Measurements from ENCODE around the gene ACTR10.

The ACTR10 gene

DNA sequence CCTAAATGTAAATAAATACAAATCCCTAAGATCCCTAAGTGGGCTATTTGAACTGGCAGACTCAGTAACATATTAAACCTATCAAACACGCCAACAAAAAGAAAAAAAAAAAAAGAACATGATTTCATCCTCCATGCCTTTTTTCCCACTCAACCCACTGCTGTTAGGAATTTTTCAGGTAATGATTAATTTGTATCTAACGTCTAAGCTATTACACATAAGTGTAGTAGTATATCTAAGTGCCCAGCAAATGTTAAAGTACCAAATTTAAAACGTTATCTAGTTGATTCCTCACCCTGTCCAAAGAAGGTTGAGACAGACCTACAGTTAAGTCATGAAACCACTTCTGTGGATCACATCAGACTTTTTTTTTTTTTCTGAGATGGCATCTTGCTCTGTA is 82.0 kb downstream of the ACTR10 start:
- Histone ChIP-seq H3K9me3 (ENCODE audit: insufficient read depth, low read length) (no peaks in the 10 kb centered on the region), H3K4me3 (ENCODE audit: insufficient read depth, low read length, poor library complexity, severe bottlenecking) (no peak overlapping the region), H3K79me2 (ENCODE audit: insufficient read depth, low read length) (peaks cover 96% of the 10 kb centered on the region), H3K36me3 (ENCODE audit: low read length) (peaks cover 49% of the 10 kb centered on the region), H3K4me2 (ENCODE audit: low read depth, low read length, poor library complexity, severe bottlenecking) (no peak overlapping the region), H3K9ac (ENCODE audit: low read length) (no peak overlapping the region), H3F3A (ENCODE audit: insufficient read depth) (peaks cover 13% of the 10 kb centered on the region), H2AFZ (ENCODE audit: low read depth, low read length, severe bottlenecking) (no peak overlapping the region), H3K9me2 (replicated peaks; ENCODE audit: insufficient read depth, low read length) (no peaks in the 10 kb centered on the region), H3K27ac (ENCODE audit: low read depth, low read length) (no peak overlapping the region), H4K20me1 (ENCODE audit: low read depth, low read length) (no peaks in the 10 kb centered on the region), H3K27me3 (ENCODE audit: low read length) (no peaks in the 10 kb centered on the region)
- no peak for TF ChIP-seq EZH2phosphoT487 (conservative IDR thresholded peaks at IDR 0.05; ENCODE audit: low read length)
- TF ChIP-seq, protein P1, sequence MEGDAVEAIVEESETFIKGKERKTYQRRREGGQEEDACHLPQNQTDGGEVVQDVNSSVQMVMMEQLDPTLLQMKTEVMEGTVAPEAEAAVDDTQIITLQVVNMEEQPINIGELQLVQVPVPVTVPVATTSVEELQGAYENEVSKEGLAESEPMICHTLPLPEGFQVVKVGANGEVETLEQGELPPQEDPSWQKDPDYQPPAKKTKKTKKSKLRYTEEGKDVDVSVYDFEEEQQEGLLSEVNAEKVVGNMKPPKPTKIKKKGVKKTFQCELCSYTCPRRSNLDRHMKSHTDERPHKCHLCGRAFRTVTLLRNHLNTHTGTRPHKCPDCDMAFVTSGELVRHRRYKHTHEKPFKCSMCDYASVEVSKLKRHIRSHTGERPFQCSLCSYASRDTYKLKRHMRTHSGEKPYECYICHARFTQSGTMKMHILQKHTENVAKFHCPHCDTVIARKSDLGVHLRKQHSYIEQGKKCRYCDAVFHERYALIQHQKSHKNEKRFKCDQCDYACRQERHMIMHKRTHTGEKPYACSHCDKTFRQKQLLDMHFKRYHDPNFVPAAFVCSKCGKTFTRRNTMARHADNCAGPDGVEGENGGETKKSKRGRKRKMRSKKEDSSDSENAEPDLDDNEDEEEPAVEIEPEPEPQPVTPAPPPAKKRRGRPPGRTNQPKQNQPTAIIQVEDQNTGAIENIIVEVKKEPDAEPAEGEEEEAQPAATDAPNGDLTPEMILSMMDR (IDR thresholded peaks at IDR 0.05; ENCODE audit: insufficient read depth, low read length, poor library complexity, severe bottlenecking), result no peak

DNA sequence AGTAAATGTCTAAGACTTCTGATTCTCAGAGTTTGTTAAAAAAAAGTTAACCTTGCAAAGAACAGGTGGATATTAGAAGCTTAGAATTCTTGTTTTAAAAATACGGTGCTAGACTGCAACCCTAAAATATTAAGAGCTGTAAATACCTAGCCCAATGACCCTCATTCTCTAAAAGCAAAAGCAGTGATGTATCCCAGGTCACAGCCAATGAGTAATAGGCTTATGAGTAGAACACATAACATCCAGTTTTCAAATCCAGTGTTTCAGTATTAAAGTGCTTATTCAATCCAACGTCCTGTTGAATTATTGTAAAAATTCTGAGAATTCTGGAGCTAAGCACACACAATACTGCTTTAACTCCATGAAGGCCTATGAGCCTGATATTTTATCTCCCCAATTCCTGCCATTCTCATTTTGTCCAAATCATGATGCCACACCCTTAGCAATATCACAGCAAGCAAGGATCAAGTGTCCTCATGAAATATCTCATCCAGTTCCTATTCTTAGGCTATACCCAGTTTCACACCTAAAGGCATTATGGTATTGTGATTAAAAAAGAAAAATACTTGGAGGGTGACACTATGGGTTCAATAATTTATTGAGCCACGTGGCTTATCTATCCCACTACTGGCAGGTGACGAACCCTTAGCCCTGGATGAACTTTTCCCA is 83.1 kb downstream of the ACTR10 start:
- Histone ChIP-seq H3K9me3 (ENCODE audit: insufficient read depth, low read length) (no peaks in the 10 kb centered on the region), H3K9ac (ENCODE audit: low read length) (no peak overlapping the region), H4K20me1 (ENCODE audit: low read depth, low read length) (no peaks in the 10 kb centered on the region), H3K27me3 (ENCODE audit: low read length) (no peaks in the 10 kb centered on the region), H3K27ac (ENCODE audit: low read depth, low read length) (no peak overlapping the region), H3K4me2 (ENCODE audit: low read depth, low read length, poor library complexity, severe bottlenecking) (no peak overlapping the region), H3K36me3 (ENCODE audit: low read length) (peaks cover 60% of the 10 kb centered on the region), H3K4me3 (ENCODE audit: insufficient read depth, low read length, poor library complexity, severe bottlenecking) (no peak overlapping the region), H3F3A (ENCODE audit: insufficient read depth) (peaks cover 13% of the 10 kb centered on the region), H2AFZ (ENCODE audit: low read depth, low read length, severe bottlenecking) (no peak overlapping the region), H3K79me2 (ENCODE audit: insufficient read depth, low read length) (peaks cover 96% of the 10 kb centered on the region), H3K9me2 (replicated peaks; ENCODE audit: insufficient read depth, low read length) (no peaks in the 10 kb centered on the region)
- no peak for TF ChIP-seq EZH2phosphoT487 (conservative IDR thresholded peaks at IDR 0.05; ENCODE audit: low read length)
- TF ChIP-seq, protein P1 (IDR thresholded peaks at IDR 0.05; ENCODE audit: insufficient read depth, low read length, poor library complexity, severe bottlenecking), result no peak

DNA sequence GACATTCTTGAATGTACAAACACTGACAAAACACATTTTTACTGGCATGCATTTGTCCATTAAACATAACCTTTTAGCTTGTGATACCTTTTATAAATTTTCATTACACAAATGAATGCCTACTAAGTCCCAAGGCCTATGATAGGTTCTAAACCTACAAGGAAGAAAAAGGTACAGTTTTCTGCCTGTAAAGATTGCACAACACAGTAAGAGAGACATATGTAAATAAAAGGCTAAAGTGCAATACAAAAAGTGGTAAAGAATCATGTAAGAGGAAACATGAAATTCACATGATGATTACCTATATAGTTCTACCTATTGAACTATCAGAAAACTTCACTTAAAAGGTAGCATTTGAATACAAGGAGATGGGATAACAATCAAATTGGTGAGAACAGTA is 83.8 kb downstream of the ACTR10 start:
- Histone ChIP-seq H3K9me3 (ENCODE audit: insufficient read depth, low read length) (no peaks in the 10 kb centered on the region), H3K4me2 (ENCODE audit: low read depth, low read length, poor library complexity, severe bottlenecking) (no peak overlapping the region)

More for the DNA sequence above, 83.8 kb downstream of the ACTR10 start:
- H3K27ac ChIP-seq (ENCODE audit: low read depth, low read length), result no peak overlapping the region
- TF ChIP-seq, protein P1 (IDR thresholded peaks at IDR 0.05; ENCODE audit: insufficient read depth, low read length, poor library complexity, severe bottlenecking), result no peak
- no peak for TF ChIP-seq EZH2phosphoT487 (conservative IDR thresholded peaks at IDR 0.05; ENCODE audit: low read length)
- H2AFZ ChIP-seq (ENCODE audit: low read depth, low read length, severe bottlenecking), result no peak overlapping the region
- H3K9ac ChIP-seq (ENCODE audit: low read length), result no peak overlapping the region
- no peaks in the 10 kb centered on the region for H3K27me3 ChIP-seq (ENCODE audit: low read length)
- no peaks in the 10 kb centered on the region for H3K9me2 ChIP-seq (replicated peaks; ENCODE audit: insufficient read depth, low read length)
- peaks cover 61% of the 10 kb centered on the region for H3K36me3 ChIP-seq (ENCODE audit: low read length)
- H4K20me1 ChIP-seq (ENCODE audit: low read depth, low read length), result peaks cover 1% of the 10 kb centered on the region; the same call in 1 of the 2 replicates
- no peak overlapping the region for H3K4me3 ChIP-seq (ENCODE audit: insufficient read depth, low read length, poor library complexity, severe bottlenecking)
- peaks cover 96% of the 10 kb centered on the region for H3K79me2 ChIP-seq (ENCODE audit: insufficient read depth, low read length)
- H3F3A ChIP-seq (ENCODE audit: insufficient read depth), result peaks cover 13% of the 10 kb centered on the region
